Lower leg skin (tissue), 4 donors: ENCODE measurements around the gene RCL1. TPM values are rescaled to one million over a fixed set of nuclear protein-coding genes. Genes with fewer than 3 reads are reported as not detected.

Experiments
- DNase-seq, 2 donors: peaks; one replicate each; pipeline ENCODE4 v3.0.0-alpha.2; 2019; ENCODE audit warnings: low spot score in 2 of 2
- H3K4me3 ChIP-seq: fragments of 200-600 bp; sonication (generic); 2 replicates; pipeline ENCODE4 v1.5.1; 2017; ENCODE audit warnings: mild to moderate bottlenecking, low read depth; ENCODE audit not compliant: poor library complexity, severe bottlenecking
- CTCF ChIP-seq, 3 donors: fragments of 450-650 bp; IDR thresholded peaks; one replicate each; pipeline ENCODE4 v1.5.1; 2016; ENCODE audit warnings: antibody characterized with exemption in 3 of 3, mild to moderate bottlenecking in 3 of 3, moderate library complexity in 2 of 3
- POLR2A ChIP-seq, 2 donors: fragments of 450-650 bp; IDR thresholded peaks; one replicate each; pipeline ENCODE4 v1.6.1; 2016 to 2017; ENCODE audit warnings: antibody characterized with exemption in 2 of 2, mild to moderate bottlenecking in 1 of 2, moderate library complexity in 1 of 2
- WGBS, 2 donors: methylation state at CpG; one replicate each; pipeline ENCODE4 v1.1.5; 2018; 5-methylcytosine and 5-hydroxymethylcytosine counted together
- intact Hi-C: fragments of 100-400 bp; cut with DNase I; formaldehyde crosslinking; loops from one replicate; pipeline ENCODE4 v1.15.0; 2023; ENCODE audit warnings: low total_unique reads
- total RNA-seq, 4 donors: library from RNA; depleted of rRNA; stranded (reverse); fragments of >200 nt; gene quantifications; one replicate each; pipeline ENCODE4 v1.1.0, GENCODE V29; 2016

RCL1 gene
- total RNA-seq, 4 donors from 2014 or later = 30.8 to 54.8 (median 38.4) TPM

- intact Hi-C loops = no loop called here
- WGBS, 2 donors = 96 to 97% methylated on average over 6 of the region's 6 CpGs
Measured at GRCh38 chr9:4852419-4852818, 59.7 kb downstream of the RCL1 start.

GRCh38 chr9:4854265-4854590, 61.5 kb downstream of the RCL1 start:
- WGBS, 2 donors = 100% methylated on average over 1 of the region's 1 CpG
- TF ChIP-seq POLR2A (IDR thresholded peaks at IDR 0.05) (no peak), CTCF (IDR thresholded peaks at IDR 0.05) (no peak)
- DNase-seq = no peak
- H3K4me3 ChIP-seq = no peak overlapping the region
- intact Hi-C loops = no loop called here

More at GRCh38 chr9:4852419-4852818, 59.7 kb downstream of the RCL1 start:
- no peak for DNase-seq
- TF ChIP-seq CTCF (IDR thresholded peaks at IDR 0.05) = no peak
- TF ChIP-seq POLR2A (IDR thresholded peaks at IDR 0.05) = no peak
- no peak overlapping the region for H3K4me3 ChIP-seq

GRCh38 chr9:4855841-4856240, 63.1 kb downstream of the RCL1 start:
- intact Hi-C loops = no loop called here
- no peak for DNase-seq
- H3K4me3 ChIP-seq = no peak overlapping the region
- no peak for TF ChIP-seq POLR2A (IDR thresholded peaks at IDR 0.05)
- no peak for TF ChIP-seq CTCF (IDR thresholded peaks at IDR 0.05)
- WGBS, 2 donors = 70 to 75% methylated on average over 2 of the region's 2 CpGs

GRCh38 chr9:4857163-4857810, 64.5 kb downstream of the RCL1 start:
- 68 to 77% methylated on average over 8 of the region's 8 CpGs for WGBS, 2 donors
- DNase-seq = no peak
- TF ChIP-seq POLR2A (IDR thresholded peaks at IDR 0.05) = no peak
- no peak for TF ChIP-seq CTCF (IDR thresholded peaks at IDR 0.05)
- H3K4me3 ChIP-seq = no peak overlapping the region
- intact Hi-C loops = no loop called here

- no peak for DNase-seq
- no peak for TF ChIP-seq POLR2A (IDR thresholded peaks at IDR 0.05)
- no peak for TF ChIP-seq CTCF (IDR thresholded peaks at IDR 0.05)
- 94 to 97% methylated on average over 6 of the region's 6 CpGs for WGBS, 2 donors
- intact Hi-C loops = no loop called here
- H3K4me3 ChIP-seq = no peak overlapping the region
Measured at GRCh38 chr9:4859035-4859434, 66.3 kb downstream of the RCL1 start.

- 72 to 88% methylated on average over 2 of the region's 2 CpGs for WGBS, 2 donors
- no peak for TF ChIP-seq CTCF (IDR thresholded peaks at IDR 0.05)
- TF ChIP-seq POLR2A (IDR thresholded peaks at IDR 0.05) = no peak
- intact Hi-C loops = no loop called here
- no peak overlapping the region for H3K4me3 ChIP-seq
- DNase-seq = no peak
Measured at GRCh38 chr9:4860383-4860782, 67.6 kb downstream of the RCL1 start.
